HFFc6 (cell line): ENCODE results near the gene JSRP1. TPM values are rescaled to one million over a fixed set of nuclear protein-coding genes. Genes with fewer than 3 reads are reported as not detected.

Experiments
- DNase-seq: peaks from one replicate; pipeline ENCODE4 v3.0.0-alpha.2; 2018
- H3K27ac Mint-ChIP-seq: 2 replicates; pipeline ENCODE4 v1.8.0; 2020; ENCODE audit warnings: mild to moderate bottlenecking, mixed read lengths
- H3K27me3 Mint-ChIP-seq: 2 replicates; pipeline ENCODE4 v1.8.0; 2021; ENCODE audit warnings: mild to moderate bottlenecking, moderate library complexity, mixed read lengths; ENCODE audit not compliant: insufficient read depth
- H3K36me3 Mint-ChIP-seq: 2 replicates; pipeline ENCODE4 v1.8.0; 2021; ENCODE audit warnings: low read depth, mixed read lengths
- H3K4me1 Mint-ChIP-seq: 2 replicates; pipeline ENCODE4 v1.8.0; 2020; ENCODE audit warnings: low read depth, mixed read lengths
- H3K4me3 Mint-ChIP-seq: 2 replicates; pipeline ENCODE4 v1.8.0; 2020; ENCODE audit warnings: mild to moderate bottlenecking, moderate library complexity, mixed read lengths
- H3K9me3 Mint-ChIP-seq: 2 replicates; pipeline ENCODE4 v1.8.0; 2020; ENCODE audit warnings: mild to moderate bottlenecking, mixed read lengths
- total RNA-seq, 6 experiments: library from RNA; stranded (reverse); fragmentation: NEBNext Ultra II Directional; extraction: Animal tissue kit (Norgen Biotek cat#: 25700); gene quantifications; 2 replicates in 1 of 6; 3 replicates in 5 of 6; pipeline ENCODE4 v1.2.3, GENCODE V29; 2021
- TF ChIP-seq, protein P1 (sequence below): fragments of 200-600 bp; sonication (generic); IDR thresholded peaks from 2 replicates; pipeline ENCODE4 v1.5.0; 2021; ENCODE audit warnings: antibody characterized with exemption, mild to moderate bottlenecking

The JSRP1 gene
- total RNA-seq, 6 experiments from 2014 or later: 0.27 to 0.99 (median 0.72) TPM

- Mint-ChIP-seq H3K27ac (no peak overlapping the region), H3K4me1 (peaks cover 24% of the 10 kb centered on the region), H3K9me3 (no peaks in the 10 kb centered on the region), H3K27me3 (peaks cover 3% of the 10 kb centered on the region; the same call in 1 of the 2 replicates), H3K36me3 (no peaks in the 10 kb centered on the region), H3K4me3 (no peak overlapping the region)
- TF ChIP-seq, protein P1, sequence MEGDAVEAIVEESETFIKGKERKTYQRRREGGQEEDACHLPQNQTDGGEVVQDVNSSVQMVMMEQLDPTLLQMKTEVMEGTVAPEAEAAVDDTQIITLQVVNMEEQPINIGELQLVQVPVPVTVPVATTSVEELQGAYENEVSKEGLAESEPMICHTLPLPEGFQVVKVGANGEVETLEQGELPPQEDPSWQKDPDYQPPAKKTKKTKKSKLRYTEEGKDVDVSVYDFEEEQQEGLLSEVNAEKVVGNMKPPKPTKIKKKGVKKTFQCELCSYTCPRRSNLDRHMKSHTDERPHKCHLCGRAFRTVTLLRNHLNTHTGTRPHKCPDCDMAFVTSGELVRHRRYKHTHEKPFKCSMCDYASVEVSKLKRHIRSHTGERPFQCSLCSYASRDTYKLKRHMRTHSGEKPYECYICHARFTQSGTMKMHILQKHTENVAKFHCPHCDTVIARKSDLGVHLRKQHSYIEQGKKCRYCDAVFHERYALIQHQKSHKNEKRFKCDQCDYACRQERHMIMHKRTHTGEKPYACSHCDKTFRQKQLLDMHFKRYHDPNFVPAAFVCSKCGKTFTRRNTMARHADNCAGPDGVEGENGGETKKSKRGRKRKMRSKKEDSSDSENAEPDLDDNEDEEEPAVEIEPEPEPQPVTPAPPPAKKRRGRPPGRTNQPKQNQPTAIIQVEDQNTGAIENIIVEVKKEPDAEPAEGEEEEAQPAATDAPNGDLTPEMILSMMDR: no peak
- no peak for DNase-seq
These were observed 10.9 kb downstream of the JSRP1 start for GRCh38 chr19:2245273-2245672.

DNA sequence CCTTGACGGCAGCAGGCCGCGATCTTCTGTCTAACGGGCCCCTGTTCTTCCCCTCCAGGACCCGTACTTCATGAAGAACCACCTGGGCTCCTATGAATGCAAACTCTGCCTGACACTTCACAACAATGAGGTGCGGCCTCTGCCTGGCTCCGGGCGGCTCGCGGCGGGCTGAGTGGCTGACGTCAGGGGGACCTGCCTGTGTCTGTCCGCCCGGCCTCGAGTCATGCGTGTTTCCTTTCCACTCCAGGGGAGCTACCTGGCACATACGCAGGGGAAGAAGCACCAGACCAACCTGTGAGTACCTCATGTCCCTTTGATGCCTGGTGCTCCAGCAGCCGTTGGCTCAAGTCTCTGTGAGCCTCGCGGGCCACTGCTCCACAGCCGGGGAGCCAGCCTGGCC, 11.7 kb downstream of the JSRP1 start:
- no peak for DNase-seq
- Mint-ChIP-seq H3K9me3 (no peaks in the 10 kb centered on the region), H3K27me3 (no peaks in the 10 kb centered on the region), H3K4me3 (no peak overlapping the region), H3K36me3 (no peaks in the 10 kb centered on the region), H3K27ac (no peak overlapping the region), H3K4me1 (peaks cover 32% of the 10 kb centered on the region)
- TF ChIP-seq, protein P1: no peak

DNA sequence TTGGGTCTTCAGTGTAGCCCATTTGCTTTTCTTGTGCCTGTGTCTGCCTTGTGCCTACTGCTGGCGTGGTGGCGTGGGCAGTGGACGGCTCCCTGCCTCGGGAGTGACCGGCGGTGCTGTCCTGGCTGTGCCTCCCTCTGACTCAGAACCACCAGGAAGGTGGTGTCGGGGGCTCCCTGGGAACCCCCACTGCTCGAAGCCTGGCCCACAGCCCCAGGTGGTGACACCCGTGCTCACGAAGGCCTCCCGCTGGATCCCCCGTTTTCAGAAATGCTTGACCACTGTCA, 12.1 kb downstream of the JSRP1 start:
- Mint-ChIP-seq H3K4me3 (no peak overlapping the region), H3K4me1 (peaks cover 36% of the 10 kb centered on the region), H3K9me3 (no peaks in the 10 kb centered on the region), H3K36me3 (no peaks in the 10 kb centered on the region), H3K27me3 (no peaks in the 10 kb centered on the region), H3K27ac (no peak overlapping the region)
- DNase-seq: no peak
- TF ChIP-seq, protein P1: no peak

DNA sequence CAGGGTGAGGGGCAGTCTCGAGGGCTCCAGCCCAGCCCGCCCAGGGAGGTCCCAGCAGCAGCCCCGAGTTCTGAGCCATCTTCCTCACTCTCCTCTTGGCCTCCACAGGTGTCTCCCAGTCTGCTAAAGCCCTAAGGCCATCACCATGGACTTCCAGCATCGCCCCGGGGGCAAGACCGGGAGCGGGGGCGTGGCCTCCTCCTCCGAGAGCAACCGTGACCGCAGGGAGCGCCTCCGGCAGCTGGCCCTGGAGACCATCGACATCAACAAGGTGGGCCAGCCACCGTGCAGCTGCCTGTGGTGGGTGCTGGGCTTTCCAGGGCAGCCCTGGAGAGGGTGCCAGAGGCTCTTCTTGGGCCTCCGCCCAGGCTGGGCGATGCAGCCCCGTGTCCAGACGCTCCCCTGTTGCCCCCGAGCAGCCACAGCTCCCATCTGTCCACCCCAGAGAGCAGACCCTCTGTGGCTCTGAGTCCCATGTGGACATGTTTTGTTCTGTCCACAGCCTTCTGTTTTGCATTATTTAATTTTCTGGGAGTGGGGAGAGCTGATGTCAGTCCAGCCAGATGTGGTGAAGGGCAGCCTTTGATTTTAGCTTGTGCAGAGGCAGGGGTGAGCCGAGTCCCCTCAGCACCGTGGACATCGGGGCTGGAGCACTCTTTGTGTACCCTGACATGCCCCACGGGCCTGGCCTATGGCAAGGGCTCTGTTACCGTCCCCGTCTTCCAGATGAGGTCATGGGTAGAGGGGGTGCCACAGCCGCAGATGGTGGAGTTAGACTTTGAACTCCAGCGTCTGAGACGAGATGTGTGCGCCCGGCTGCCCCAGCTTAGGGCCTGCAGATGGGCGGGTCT, 12.7 kb downstream of the JSRP1 start:
- Mint-ChIP-seq H3K4me3 (no peak overlapping the region), H3K36me3 (peaks cover 3% of the 10 kb centered on the region), H3K4me1 (peaks cover 42% of the 10 kb centered on the region), H3K9me3 (no peaks in the 10 kb centered on the region), H3K27ac (no peak overlapping the region), H3K27me3 (no peaks in the 10 kb centered on the region)
- TF ChIP-seq, protein P1: no peak
- no peak for DNase-seq

- peaks cover 10% of the 10 kb centered on the region for H3K36me3 Mint-ChIP-seq
- DNase-seq: no peak
- no peaks in the 10 kb centered on the region for H3K27me3 Mint-ChIP-seq
- TF ChIP-seq, protein P1: no peak
- H3K27ac Mint-ChIP-seq: no peak overlapping the region
- H3K4me1 Mint-ChIP-seq: peaks cover 49% of the 10 kb centered on the region
- no peak overlapping the region for H3K4me3 Mint-ChIP-seq
- no peaks in the 10 kb centered on the region for H3K9me3 Mint-ChIP-seq
These were observed 13.4 kb downstream of the JSRP1 start for GRCh38 chr19:2242816-2243215.
